GDM1 (cell line): ENCODE data around the gene TMEM201.

Experiments
- DNase-seq: peaks from one replicate; lab custom pipeline; 2025; lab: John Stamatoyannopoulos, UW

The TMEM201 gene

GRCh38 chr1:9577423-9577822, 11.3 kb upstream of the TMEM201 start:
- no peak for DNase-seq

- DNase-seq: no peak
These were observed 7.8 kb upstream of the TMEM201 start for GRCh38 chr1:9580942-9581341.

- DNase-seq: no peak
These were observed 2.5 kb upstream of the TMEM201 start for GRCh38 chr1:9586147-9586766.

GRCh38 chr1:9589144-9589718, 520 bp downstream of the TMEM201 start:
- no peak for DNase-seq

DNA sequence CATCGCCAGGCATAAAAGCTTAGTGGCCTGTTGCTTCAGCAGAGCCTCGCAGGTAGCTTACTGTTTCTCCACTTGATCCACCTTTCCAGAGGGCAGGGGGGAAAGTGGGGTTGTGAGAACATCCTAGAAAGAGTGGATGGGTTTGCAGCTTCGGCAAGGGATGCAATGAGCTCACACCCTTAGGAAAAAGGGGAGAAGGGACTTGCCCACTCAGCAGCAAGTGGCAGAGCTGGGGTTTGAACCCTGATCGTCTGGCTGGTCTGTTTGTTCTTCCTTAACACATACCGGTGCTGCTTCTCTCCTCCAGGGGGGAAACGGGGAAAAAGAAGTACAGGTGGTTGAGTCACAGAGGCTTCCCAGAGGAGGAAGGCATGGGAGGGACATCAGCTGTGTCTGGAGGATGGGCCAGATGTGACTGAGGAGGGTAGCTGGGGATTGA, 1.0 kb downstream of the TMEM201 start:
- DNase-seq: no peak

DNA sequence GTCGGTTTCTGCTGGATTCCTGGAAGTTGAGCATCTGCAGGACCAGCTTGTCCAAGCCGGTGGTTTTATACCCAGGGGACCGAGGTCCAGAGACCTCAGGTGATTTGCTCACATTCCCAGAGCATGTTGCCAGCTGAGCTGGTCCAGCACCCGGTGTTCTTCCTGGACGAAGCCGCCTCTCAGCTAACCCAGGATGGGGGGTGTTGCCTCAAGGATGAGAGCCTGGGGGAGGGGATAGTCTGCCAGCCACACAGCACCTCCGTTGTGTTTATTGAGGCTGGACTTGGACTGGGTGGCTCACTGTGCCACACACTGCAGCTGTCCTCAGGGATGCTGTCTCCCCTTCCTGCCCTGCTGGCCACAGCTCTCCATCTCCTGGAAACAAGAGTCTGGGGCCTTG, 1.5 kb downstream of the TMEM201 start:
- no peak for DNase-seq

DNA sequence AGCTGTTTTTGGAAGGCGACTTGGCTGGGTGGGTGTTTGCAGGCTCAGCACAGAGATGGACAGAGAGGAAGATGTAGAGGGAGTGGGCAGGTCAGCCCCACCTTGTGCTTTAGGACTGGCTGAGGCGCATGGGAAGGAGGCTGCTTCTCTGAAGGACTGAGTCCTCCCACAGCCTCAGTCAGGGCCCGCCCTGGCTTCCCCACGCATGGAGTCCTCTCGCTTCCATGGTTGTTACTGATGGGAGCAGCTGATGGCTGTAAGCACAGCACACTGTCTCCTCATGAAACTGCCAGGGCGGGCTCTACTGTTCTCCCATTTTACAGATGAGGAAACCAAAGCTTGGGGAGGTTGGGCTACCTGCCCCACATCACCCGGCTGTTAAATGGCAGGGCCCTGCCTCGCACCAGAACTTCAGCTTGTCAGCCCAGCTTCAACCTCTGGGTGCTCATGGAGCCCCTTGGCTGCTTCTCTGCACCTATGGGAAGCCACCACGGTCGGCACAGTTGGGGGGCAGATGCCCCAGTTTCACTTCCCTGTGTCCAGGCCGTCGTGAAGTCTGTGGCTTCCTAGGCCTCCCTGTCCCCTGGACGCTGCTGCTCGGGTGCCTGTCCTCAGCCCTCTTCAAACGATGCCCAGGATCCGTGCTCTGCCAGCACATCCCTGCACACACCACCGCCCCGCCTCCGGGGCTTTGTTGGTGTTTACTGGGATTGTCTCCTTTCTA, 2.4 kb downstream of the TMEM201 start:
- DNase-seq: no peak

- DNase-seq: no peak
These were observed 3.2 kb downstream of the TMEM201 start for GRCh38 chr1:9591669-9592509.

DNA sequence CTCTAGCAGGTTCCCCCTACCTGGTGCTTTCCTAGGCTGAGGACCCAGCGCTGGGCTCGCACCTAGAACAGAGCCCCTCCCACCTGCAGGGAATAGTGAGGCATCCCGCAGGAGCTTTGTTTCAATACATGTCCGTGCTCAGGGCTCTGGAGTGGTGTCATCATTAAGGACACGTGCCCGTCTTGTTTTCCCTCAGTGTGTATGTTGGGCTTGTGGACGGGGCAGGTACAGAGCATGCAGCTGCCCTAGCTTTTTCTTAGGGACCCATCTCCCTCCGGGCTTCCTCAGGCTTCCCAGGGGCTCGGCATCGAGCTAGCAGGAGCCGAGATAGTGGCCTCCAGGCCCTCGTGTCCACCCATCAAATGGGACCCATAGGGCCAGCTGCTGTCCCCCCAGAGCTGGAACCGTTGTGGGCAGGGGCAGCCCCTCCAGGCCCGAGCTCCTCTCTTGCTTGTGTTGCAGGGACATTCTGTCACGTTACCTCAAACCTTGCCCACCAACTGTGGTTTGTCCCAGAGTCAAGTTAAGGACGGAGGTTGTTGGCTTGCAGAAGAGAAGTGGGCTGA, 3.9 kb downstream of the TMEM201 start:
- no peak for DNase-seq

DNA sequence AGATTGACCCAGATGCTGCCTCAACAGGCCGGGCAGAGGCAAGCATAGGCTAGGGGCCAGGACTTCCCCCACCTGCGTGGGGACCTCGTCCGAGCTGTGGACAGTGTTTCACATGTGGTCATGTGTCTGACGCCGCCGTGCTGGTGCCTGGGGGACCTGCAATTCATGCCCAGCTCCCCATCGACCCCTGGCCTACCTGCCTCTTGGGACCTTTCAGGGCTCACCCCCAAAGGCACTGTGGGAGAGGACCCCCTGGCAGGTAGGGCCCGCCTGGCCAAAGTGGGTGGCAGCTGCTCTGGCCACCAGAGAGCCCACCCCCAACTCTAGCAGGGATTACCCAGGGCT, 4.4 kb downstream of the TMEM201 start:
- no peak for DNase-seq

GRCh38 chr1:9593492-9594465, 5.1 kb downstream of the TMEM201 start:
- peak; percentile 67 for DNase-seq

GRCh38 chr1:9594471-9595155, 5.9 kb downstream of the TMEM201 start:
- DNase-seq: no peak

DNA sequence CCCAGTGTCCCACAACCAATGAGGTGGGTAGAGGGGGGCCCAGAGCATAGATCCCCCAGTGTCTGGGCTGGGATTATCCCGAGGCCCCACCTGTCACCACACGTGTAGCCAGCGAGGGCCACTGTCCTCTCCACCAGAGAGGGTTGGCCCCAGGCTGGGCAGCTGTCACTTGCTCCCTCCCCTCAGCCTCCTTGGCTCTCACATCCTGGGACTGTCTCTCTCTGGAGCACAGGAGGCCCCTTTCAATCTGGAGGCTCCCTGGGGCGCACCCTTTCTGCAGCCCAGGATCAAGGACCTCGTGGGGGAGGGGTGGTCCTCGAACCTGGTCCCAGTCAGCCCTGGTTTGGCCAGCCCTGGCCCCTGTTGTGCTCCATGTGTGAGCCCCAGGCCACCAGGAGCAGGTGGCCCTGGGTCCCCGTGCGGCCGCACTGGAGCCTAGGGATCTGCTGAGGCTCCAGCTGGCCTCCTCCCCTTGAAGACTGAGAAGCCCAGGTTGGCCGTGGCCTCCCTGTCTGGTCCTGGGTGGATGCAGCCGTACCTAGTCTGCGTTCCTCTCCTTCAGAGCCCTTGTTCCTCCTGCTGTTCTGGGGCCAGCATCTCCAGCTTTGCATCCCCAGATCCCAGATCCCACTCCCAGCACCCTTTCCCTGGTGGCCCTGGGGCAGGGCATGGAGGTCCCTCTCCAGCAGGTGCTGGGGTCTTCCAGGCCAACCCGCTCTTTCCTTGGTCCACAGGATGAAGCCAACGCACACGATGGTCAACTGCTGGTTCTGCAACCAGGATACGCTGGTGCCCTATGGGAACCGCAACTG, 6.7 kb downstream of the TMEM201 start:
- DNase-seq: no peak

DNA sequence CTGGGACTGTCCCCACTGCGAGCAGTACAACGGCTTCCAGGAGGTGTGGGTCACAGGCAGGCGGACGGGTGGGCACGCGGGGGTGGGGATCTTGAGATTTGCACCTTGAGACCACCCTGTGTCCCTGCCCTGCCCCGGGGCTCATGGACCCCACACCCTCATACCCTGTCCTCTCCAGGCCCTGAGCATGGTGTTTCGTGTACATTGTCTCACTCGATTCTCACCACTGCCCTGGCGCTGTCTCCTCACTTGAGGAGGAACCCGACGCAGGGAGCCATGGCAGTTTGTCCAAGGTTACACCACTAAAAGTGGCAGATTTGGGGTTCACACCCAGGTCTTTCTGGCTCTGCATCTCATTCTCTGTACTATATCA, 7.2 kb downstream of the TMEM201 start:
- DNase-seq: no peak

DNA sequence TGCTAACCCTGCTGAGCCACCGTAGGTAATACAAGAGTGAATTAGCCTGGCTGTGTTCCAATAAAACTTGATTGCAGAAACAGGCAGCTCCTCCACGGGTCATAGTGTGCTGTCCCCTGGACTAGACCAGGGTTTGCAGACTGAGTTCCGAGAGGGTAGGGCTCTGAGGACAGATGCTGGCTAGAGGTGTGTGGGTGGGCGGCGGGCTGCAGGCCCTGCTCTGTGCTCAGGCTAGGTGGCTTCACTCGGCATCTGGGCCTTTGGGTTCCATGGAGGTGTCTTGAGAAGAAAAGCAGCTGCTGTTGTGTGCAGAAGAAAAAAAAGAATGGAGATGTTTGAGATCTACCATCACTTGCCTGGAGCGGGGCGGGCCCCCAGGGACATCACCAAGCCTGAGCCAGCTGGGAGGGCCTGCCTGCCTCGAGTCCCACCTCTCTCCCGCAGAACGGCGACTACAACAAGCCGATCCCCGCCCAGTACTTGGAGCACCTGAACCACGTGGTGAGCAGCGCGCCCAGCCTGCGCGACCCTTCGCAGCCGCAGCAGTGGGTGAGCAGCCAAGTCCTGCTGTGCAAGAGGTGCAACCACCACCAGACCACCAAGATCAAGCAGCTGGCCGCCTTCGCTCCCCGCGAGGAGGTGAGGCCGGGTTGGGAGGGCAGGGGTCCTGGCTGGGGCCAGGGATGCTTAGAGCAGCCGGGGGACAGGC, 7.9 kb downstream of the TMEM201 start:
- DNase-seq: no peak

- DNase-seq: no peak
These were observed 8.9 kb downstream of the TMEM201 start for GRCh38 chr1:9597361-9598315.

DNA sequence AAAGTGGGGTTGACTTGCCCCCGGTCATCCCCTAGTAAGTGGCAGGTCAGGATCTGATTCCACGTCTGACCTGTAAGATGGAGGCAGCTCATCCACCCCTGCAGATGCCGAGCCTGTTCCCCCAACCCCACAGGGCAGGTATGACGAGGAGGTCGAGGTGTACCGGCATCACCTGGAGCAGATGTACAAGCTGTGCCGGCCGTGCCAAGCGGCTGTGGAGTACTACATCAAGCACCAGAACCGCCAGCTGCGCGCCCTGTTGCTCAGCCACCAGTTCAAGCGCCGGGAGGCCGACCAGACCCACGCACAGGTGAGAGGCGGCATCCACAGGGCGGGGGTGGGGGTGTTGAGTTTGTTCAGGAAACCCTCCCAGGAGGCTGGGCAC, 9.6 kb downstream of the TMEM201 start:
- DNase-seq: no peak

- no peak for DNase-seq
These were observed 11.0 kb downstream of the TMEM201 start for GRCh38 chr1:9599741-9600140.
